PC-9 (cell line): ENCODE data around the gene ADGRA1. TPM values are rescaled to one million over a fixed set of nuclear protein-coding genes. Genes with fewer than 3 reads are reported as not detected.

ENCODE experiments used
- Bru-seq: library from RNA; stranded (reverse); fragments of 400-500 nt; gene quantifications from one replicate; lab custom pipeline; 2021; lab: Mats Ljungman, UMichigan
- BruChase-seq, 2 experiments: library from RNA; stranded (reverse); fragments of 400-500 nt; gene quantifications; one replicate each; lab custom pipeline; 2021; lab: Mats Ljungman, UMichigan
- BruUV-seq: library from RNA; stranded (reverse); fragments of 400-500 nt; replicated peaks from 2 replicates; lab custom pipeline; 2021; lab: Mats Ljungman, UMichigan
- CTCF ChIA-PET: fragments of 300-600 bp; sonication (Branson Sonifier 250); formaldehyde crosslinking; loops from one replicate; lab custom pipeline; 2022; ENCODE audit warnings: antibody characterized with exemption; lab: Charles Lee
- POLR2A ChIA-PET: fragments of 300-600 bp; sonication (Branson Sonifier 250); formaldehyde crosslinking; loops from one replicate; lab custom pipeline; 2022; ENCODE audit warnings: antibody characterized with exemption; ENCODE audit not compliant: unreplicated experiment; lab: Charles Lee
- DNase-seq, 2 experiments: peaks; one replicate each; pipeline versions ENCODE4 v3.0.0 to v3.0.0-alpha.2; 2015 to 2022; ENCODE audit warnings: mixed read lengths in 1 of 2
- H2AFZ ChIP-seq: fragments of 200-600 bp; sonication (generic); 2 replicates; pipeline ENCODE4 v1.8.1; 2017; ENCODE audit warnings: antibody characterized with exemption
- H3F3A ChIP-seq: fragments of 200-600 bp; sonication (generic); 2 replicates; pipeline ENCODE4 v1.8.1; 2017; ENCODE audit warnings: antibody characterized with exemption, mild to moderate bottlenecking, low read depth; ENCODE audit not compliant: insufficient read depth
- H3K27ac ChIP-seq: fragments of 200-600 bp; sonication (generic); 2 replicates; pipeline ENCODE4 v1.6.1; 2016; ENCODE audit warnings: mixed run types
- H3K27me3 ChIP-seq: fragments of 200-600 bp; sonication (generic); 2 replicates; pipeline ENCODE4 v1.6.1; 2016; ENCODE audit warnings: low read depth, mixed run types; ENCODE audit not compliant: insufficient read depth
- H3K36me3 ChIP-seq: fragments of 200-600 bp; sonication (generic); 2 replicates; pipeline ENCODE4 v1.6.1; 2016; ENCODE audit warnings: low read depth, mixed run types
- H3K4me1 ChIP-seq: fragments of 200-600 bp; sonication (generic); replicated peaks from 2 replicates; pipeline ENCODE4 v1.6.1; 2016; ENCODE audit warnings: mixed run types; ENCODE audit not compliant: insufficient read depth
- H3K4me2 ChIP-seq: fragments of 200-600 bp; sonication (generic); 2 replicates; pipeline ENCODE4 v1.6.1; 2017; ENCODE audit warnings: mixed run types
- H3K4me3 ChIP-seq: fragments of 200-600 bp; sonication (generic); 2 replicates; pipeline ENCODE4 v1.6.1; 2016; ENCODE audit warnings: mixed run types
- H3K79me2 ChIP-seq: fragments of 200-600 bp; sonication (generic); 2 replicates; pipeline ENCODE4 v1.6.1; 2017; ENCODE audit warnings: low read depth, mixed run types
- H3K9me2 ChIP-seq: fragments of 200-600 bp; sonication (generic); 2 replicates; pipeline ENCODE4 v1.8.1; 2017; ENCODE audit warnings: mild to moderate bottlenecking; ENCODE audit not compliant: insufficient read depth
- H3K9me3 ChIP-seq: fragments of 200-600 bp; sonication (generic); 2 replicates; pipeline ENCODE4 v1.8.1; 2016; ENCODE audit warnings: low read depth; ENCODE audit not compliant: insufficient read depth
- H4K20me1 ChIP-seq: fragments of 200-600 bp; sonication (generic); 2 replicates; pipeline ENCODE4 v1.8.1; 2017; ENCODE audit not compliant: insufficient read depth
- CTCF ChIP-seq: fragments of 200-600 bp; sonication (generic); conservative IDR thresholded peaks from 2 replicates; pipeline ENCODE4 v1.6.1; 2017; ENCODE audit warnings: mixed run types, antibody characterized with exemption, mild to moderate bottlenecking, moderate library complexity
- EZH2 ChIP-seq: fragments of 200-600 bp; sonication (generic); IDR thresholded peaks from 2 replicates; pipeline ENCODE4 v1.8.0; 2017; ENCODE audit warnings: antibody characterized with exemption, low read depth
- intact Hi-C: fragments of 100-400 bp; cut with micrococcal nuclease; formaldehyde crosslinking; loops from one replicate; pipeline ENCODE4 v1.10.0; 2022; ENCODE audit not compliant: unreplicated experiment
- long read RNA-seq: library from polyadenylated mRNA; stranded (forward); transcript quantifications from one replicate; pipeline ENCODE4 v2.0.0, GENCODE V29; 2022
- total RNA-seq: library from RNA; stranded (reverse); gene quantifications from 2 replicates; pipeline ENCODE4 v1.2.3, GENCODE V29; 2021

ADGRA1 gene, protein sequence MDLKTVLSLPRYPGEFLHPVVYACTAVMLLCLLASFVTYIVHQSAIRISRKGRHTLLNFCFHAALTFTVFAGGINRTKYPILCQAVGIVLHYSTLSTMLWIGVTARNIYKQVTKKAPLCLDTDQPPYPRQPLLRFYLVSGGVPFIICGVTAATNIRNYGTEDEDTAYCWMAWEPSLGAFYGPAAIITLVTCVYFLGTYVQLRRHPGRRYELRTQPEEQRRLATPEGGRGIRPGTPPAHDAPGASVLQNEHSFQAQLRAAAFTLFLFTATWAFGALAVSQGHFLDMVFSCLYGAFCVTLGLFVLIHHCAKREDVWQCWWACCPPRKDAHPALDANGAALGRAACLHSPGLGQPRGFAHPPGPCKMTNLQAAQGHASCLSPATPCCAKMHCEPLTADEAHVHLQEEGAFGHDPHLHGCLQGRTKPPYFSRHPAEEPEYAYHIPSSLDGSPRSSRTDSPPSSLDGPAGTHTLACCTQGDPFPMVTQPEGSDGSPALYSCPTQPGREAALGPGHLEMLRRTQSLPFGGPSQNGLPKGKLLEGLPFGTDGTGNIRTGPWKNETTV
- total RNA-seq = not detected in 2 replicates
- not detected for Bru-seq, nascent RNA
- BruChase-seq, experiment 1, labeled RNA remaining after a 2-hour chase = not detected
- BruChase-seq, experiment 2, labeled RNA remaining after a 6-hour chase = not detected
- long read RNA-seq = 0 reads

GRCh38 chr10:133087679-133088178, at the start of gene ADGRA1:
Gene ADGRA1 (plus strand): TSS chr10:133087924. CDS start chr10:133088910, 986 bp downstream.
- BruUV-seq = no TSS peak
- Histone ChIP-seq H4K20me1 (no peaks in the 10 kb centered on the region), H3K36me3 (no peaks in the 10 kb centered on the region), H3K4me2 (no peak within 1 kb of the TSS), H3K4me1 (no peaks in the 10 kb centered on the region), H3K27ac (no peak within 1 kb of the TSS), H3K4me3 (no peak within 1 kb of the TSS), H3F3A (no peaks in the 10 kb centered on the region), H3K79me2 (no peaks in the 10 kb centered on the region), H2AFZ (no peak within 1 kb of the TSS), H3K27me3 (peaks cover 49% of the 10 kb centered on the region), H3K9me3 (no peaks in the 10 kb centered on the region), H3K9me2 (no peaks in the 10 kb centered on the region)
- intact Hi-C loops = no loop called here
- no peak for DNase-seq
- TF ChIP-seq CTCF = no peak
- no peak for TF ChIP-seq EZH2
- ChIA-PET POLR2A (no interaction called here), CTCF (no interaction called here)

DNA sequence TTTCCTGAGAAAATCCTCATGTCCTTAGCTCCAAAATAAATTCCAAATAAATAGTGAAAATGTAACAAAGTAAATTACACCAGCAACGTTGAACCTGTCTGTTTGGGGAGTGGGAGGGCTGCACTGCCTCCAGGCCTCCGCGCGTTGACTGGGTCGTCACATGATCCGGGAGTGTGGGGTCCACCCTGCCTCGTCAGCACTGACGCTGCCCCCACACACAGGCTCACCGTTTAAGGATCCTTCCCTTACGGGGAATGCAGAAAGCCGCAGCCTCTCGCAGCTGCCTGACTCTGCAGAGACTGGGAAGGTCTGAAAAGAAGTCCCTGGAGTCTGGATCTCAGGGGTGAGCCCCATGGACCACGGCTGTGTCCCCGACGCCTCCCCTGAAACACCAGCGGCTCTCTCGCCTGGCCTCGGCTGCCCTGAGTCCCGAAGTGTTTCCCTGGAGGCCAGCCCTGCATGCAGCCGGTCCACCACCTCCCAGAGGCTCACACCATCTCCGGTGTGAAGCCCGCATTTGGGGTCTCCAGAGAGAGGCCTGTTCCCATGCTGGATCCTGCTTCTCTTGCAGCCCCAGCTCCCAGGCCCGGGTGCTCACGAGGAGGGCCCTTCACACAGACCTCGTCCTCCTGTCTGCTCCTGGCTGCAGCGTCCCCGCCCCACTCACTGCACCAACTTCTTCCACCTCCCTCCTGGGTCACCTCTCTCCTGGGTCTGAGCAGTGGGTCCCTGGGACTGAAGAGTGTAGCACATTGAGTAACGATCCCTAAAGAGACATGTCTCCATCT, 49.5 kb upstream of the ADGRA1 start:
- no peak for DNase-seq
- Histone ChIP-seq H3K4me3 (no peak overlapping the region), H4K20me1 (no peaks in the 10 kb centered on the region), H3K79me2 (no peaks in the 10 kb centered on the region), H3K9me2 (no peaks in the 10 kb centered on the region), H3K36me3 (no peaks in the 10 kb centered on the region), H2AFZ (no peak overlapping the region), H3K27ac (no peak overlapping the region), H3K27me3 (peaks cover 80% of the 10 kb centered on the region), H3K4me1 (no peaks in the 10 kb centered on the region), H3F3A (no peaks in the 10 kb centered on the region), H3K4me2 (no peak overlapping the region), H3K9me3 (no peaks in the 10 kb centered on the region)
- intact Hi-C loops = no loop called here
- no TSS peak for BruUV-seq
- TF ChIP-seq CTCF (no peak), EZH2 (no peak)
- CTCF ChIA-PET = no interaction called here
- POLR2A ChIA-PET = no interaction called here

DNA sequence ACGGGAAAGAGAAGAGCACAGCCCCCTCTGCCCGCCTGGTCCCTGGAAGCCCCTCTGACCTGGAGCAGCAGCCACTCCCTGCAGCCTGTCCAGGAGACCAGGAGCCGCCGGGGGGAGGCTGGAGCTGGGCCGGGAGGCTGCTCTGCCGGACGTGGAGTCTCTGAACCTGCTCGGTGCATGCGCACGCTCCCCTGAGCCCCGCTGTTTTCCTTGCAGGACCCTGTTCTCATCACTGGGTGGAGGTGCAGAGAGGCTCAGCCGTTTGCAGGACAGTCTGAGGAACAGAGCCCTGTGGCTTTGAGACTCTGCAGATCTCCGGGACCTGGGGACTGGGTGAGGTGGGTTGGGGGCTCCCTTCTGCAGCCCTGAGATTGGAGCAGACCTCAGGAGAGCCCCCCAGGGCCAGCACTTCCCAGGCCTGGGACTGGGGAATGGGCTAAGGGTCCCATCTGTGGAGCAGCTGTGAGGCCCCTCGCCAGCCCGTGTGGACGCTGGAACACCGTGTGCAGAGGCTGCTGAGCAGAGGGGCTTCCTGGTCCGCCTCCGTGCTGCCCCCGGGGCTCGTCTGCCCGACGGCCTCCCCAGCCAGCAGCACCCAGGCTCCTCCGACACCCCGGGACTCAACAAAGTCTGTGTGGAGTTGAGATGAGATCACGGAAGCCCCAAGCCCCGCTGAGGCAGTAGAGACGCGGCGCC, 48.5 kb upstream of the ADGRA1 start:
- Histone ChIP-seq H3K4me2 (no peak overlapping the region), H3K79me2 (no peaks in the 10 kb centered on the region), H3K27ac (no peak overlapping the region), H3K4me1 (no peaks in the 10 kb centered on the region), H3K36me3 (no peaks in the 10 kb centered on the region), H3K4me3 (no peak overlapping the region), H3K9me2 (no peaks in the 10 kb centered on the region), H4K20me1 (no peaks in the 10 kb centered on the region), H3K9me3 (no peaks in the 10 kb centered on the region), H3K27me3 (peaks cover 80% of the 10 kb centered on the region), H3F3A (no peaks in the 10 kb centered on the region), H2AFZ (no peak overlapping the region)
- POLR2A ChIA-PET = no interaction called here
- CTCF ChIA-PET = no interaction called here
- TF ChIP-seq EZH2 = no peak
- TF ChIP-seq CTCF = no peak
- intact Hi-C loops = no loop called here
- no TSS peak for BruUV-seq
- no peak for DNase-seq
